Mucosa of descending colon (tissue), 3 donors: ENCODE measurements around the gene JDP2. TPM values are rescaled to one million over a fixed set of nuclear protein-coding genes. Genes with fewer than 3 reads are reported as not detected.

Experiments
- ATAC-seq: fragments of 200-7000 bp; cut with Tn5 transposase; one replicate; pipeline ENCODE4 v1.9.1; 2020; ENCODE audit warnings: mild to moderate bottlenecking, moderate library complexity
- DNase-seq, 3 donors: peaks; one replicate each; pipeline ENCODE4 v3.0.0-alpha.2; 2020
- H3K36me3 ChIP-seq: fragments of 200-600 bp; one replicate; pipeline ENCODE4 v1.8.0; 2021; ENCODE audit warnings: low read depth, mild to moderate bottlenecking
- H3K4me1 ChIP-seq: fragments of 200-600 bp; one replicate; pipeline ENCODE4 v1.8.0; 2021; ENCODE audit warnings: low read depth, mild to moderate bottlenecking
- H3K4me3 ChIP-seq: fragments of 200-600 bp; one replicate; pipeline ENCODE4 v1.8.0; 2021; ENCODE audit warnings: mild to moderate bottlenecking
- H3K9me3 ChIP-seq: fragments of 200-600 bp; one replicate; pipeline ENCODE4 v1.8.0; 2021; ENCODE audit warnings: mild to moderate bottlenecking
- intact Hi-C, 2 donors: fragments of 100-400 bp; cut with DNase I in 1 of 2; cut with micrococcal nuclease in 1 of 2; formaldehyde crosslinking; loops; one replicate each; pipeline versions ENCODE4 v1.11.0 to v1.11.1; 2022; cut with DNase I, micrococcal nuclease
- total RNA-seq, 3 donors: library from RNA; stranded (reverse); fragmentation: NEBNext Ultra II Directional in 2 of 3; extraction: Animal tissue kit (Norgen Biotek cat#: 25700) in 2 of 3; gene quantifications; one replicate each; pipeline versions ENCODE4 v1.2.1 to v1.2.4, GENCODE V29; 2021 to 2023
- TF ChIP-seq, protein P1 (sequence below): fragments of 200-600 bp; IDR thresholded peaks from one replicate; pipeline ENCODE4 v1.8.0; 2022; ENCODE audit warnings: antibody characterized with exemption, mild to moderate bottlenecking
- donor health status: DM: no; HTN: no; CAD: no; lungs with moderate emphysema.
- donor health status: DM: no; HTN: no; CAD: no.
- donor health status: DM: no; HTN: yes; CAD: no.

Gene JDP2
- total RNA-seq, 3 donors from 2014 or later: 17.7 to 48.0 (median 29.0) TPM

DNA sequence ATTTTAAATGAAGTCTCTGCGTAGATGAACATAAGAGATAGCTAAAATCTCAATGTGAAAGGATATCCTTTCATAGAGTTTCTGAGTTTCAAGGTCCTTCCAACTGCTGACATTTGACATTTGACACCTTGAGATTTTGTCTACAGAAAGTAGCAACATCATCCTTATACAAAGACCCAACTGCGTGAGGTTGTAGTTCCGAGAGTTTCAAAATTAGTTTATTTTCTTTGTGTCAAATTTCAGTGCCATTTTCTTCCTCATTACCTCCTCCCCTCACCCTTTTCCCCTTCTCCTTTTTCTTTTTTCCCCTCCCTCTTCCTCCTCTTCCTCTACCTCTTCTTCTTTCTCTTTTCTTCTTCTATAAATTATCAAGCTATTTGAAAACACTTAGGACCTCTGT lies 67.6 kb downstream of the JDP2 start:
- H3K36me3 ChIP-seq: no peaks in the 10 kb centered on the region
- TF ChIP-seq, protein P1, sequence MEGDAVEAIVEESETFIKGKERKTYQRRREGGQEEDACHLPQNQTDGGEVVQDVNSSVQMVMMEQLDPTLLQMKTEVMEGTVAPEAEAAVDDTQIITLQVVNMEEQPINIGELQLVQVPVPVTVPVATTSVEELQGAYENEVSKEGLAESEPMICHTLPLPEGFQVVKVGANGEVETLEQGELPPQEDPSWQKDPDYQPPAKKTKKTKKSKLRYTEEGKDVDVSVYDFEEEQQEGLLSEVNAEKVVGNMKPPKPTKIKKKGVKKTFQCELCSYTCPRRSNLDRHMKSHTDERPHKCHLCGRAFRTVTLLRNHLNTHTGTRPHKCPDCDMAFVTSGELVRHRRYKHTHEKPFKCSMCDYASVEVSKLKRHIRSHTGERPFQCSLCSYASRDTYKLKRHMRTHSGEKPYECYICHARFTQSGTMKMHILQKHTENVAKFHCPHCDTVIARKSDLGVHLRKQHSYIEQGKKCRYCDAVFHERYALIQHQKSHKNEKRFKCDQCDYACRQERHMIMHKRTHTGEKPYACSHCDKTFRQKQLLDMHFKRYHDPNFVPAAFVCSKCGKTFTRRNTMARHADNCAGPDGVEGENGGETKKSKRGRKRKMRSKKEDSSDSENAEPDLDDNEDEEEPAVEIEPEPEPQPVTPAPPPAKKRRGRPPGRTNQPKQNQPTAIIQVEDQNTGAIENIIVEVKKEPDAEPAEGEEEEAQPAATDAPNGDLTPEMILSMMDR: no peak
- ATAC-seq: no peak
- no peak for DNase-seq
- H3K4me1 ChIP-seq: no peaks in the 10 kb centered on the region
- H3K9me3 ChIP-seq: no peaks in the 10 kb centered on the region
- H3K4me3 ChIP-seq: no peak overlapping the region
- intact Hi-C loops: no loop called here

DNA sequence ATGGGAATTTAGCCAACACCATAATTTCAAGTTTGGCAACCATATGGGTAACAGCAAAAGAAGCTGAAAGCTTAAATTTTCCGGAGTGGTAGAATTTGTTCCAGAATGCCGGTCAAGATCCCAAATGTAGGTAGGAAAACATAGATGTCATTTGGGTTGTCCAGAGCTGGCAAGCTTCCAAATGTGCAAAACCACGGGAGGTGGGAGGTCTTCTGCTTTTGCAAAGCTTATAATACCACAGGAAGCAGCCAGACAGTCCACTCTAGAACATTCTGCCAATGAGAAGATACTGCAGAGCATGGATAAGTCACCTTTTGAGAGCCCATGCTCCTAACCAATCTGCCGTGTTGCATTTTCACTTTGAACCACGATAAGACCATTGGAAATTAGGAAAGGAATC lies 68.1 kb downstream of the JDP2 start:
- Histone ChIP-seq H3K36me3 (no peaks in the 10 kb centered on the region), H3K4me3 (no peak overlapping the region), H3K9me3 (no peaks in the 10 kb centered on the region), H3K4me1 (no peaks in the 10 kb centered on the region)
- no peak for DNase-seq
- ATAC-seq: no peak
- TF ChIP-seq, protein P1: no peak
- intact Hi-C loops: no loop called here

DNA sequence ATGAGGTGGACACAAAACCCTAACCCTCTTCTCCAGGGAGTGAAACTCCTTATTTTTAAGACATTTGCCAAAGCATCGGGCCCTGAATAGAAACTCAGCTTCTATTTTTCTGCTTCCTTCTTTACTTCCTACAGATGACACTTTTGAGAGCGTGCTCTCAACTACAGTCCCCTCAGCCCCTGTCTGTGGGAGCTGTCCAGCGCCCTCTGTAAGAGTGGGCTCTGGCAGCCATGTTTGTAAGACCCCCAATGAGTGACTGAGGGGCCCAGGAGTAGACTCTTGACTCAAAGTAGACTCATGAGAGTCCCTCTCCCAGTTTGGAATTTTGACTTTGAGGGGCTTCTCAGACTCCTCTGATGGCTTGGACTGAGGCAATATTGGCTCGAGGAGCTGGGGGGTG lies 68.9 kb downstream of the JDP2 start:
- ATAC-seq: no peak
- no peaks in the 10 kb centered on the region for H3K9me3 ChIP-seq

DNA sequence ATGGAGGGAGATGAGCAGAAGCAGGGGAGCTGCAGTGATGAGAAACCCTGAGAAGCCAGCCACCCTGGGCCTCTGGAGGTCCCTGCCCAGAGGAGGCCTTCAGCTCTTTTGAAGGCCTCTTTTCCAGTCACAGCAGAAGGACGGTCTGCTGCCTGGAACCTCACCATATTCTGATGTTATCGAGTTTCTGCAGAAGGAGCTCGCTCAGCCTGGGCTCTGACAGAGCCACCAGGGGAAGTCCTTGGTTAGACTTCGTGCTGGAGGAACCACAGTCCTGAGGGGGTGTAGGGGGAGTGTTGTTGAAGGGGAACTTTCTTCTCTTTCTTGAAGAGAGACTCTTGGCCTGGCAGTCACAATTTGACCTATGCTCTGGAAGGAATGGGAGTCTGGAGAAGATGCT lies 69.4 kb downstream of the JDP2 start:
- ATAC-seq: peak; percentile 42
- no peaks in the 10 kb centered on the region for H3K9me3 ChIP-seq
- intact Hi-C loops: no loop called here
- TF ChIP-seq, protein P1: no peak
- H3K4me3 ChIP-seq: no peak overlapping the region
- H3K4me1 ChIP-seq: no peaks in the 10 kb centered on the region
- DNase-seq: no peak
- no peaks in the 10 kb centered on the region for H3K36me3 ChIP-seq

More for the DNA sequence above, 68.9 kb downstream of the JDP2 start:
- intact Hi-C loops: no loop called here
- TF ChIP-seq, protein P1: no peak
- no peak for DNase-seq
- H3K4me3 ChIP-seq: no peak overlapping the region
- no peaks in the 10 kb centered on the region for H3K36me3 ChIP-seq
- H3K4me1 ChIP-seq: no peaks in the 10 kb centered on the region

DNA sequence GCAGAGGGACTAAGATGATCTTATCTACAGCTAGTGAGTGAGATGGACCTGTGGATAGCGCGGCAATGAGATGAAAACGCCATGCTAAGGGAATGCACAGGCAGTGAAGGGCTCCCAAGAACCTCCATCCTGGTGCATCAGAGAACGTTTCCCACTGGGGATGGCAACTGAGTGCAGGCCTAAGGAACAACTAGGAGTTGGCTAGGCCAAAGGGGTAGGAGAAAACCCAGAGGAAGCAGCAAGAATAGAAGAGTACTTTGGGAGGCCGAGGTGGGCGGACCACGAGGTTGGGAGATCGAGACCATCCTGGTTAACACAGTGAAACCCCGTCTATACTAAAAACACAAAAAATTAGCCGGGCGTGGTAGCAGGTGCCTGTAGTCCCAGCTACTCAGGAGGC lies 69.9 kb downstream of the JDP2 start:
- Histone ChIP-seq H3K9me3 (no peaks in the 10 kb centered on the region), H3K36me3 (no peaks in the 10 kb centered on the region), H3K4me3 (no peak overlapping the region), H3K4me1 (no peaks in the 10 kb centered on the region)
- intact Hi-C loops: no loop called here
- TF ChIP-seq, protein P1: no peak
- no peak for ATAC-seq
- no peak for DNase-seq
